Eye (tissue), 1 donor: ENCODE results near the gene SPSB4.

Experiments
- DNase-seq: peaks from one replicate; pipeline ENCODE4 v3.0.0-alpha.2; 2015

The SPSB4 gene

GRCh38 chr3:141123677-141124410 lies 72.7 kb downstream of the SPSB4 start:
- DNase-seq, result no peak

- DNase-seq, result no peak
These were observed 73.6 kb downstream of the SPSB4 start for GRCh38 chr3:141124715-141125114.

- no peak for DNase-seq
These were observed 74.2 kb downstream of the SPSB4 start for GRCh38 chr3:141125351-141125750.

GRCh38 chr3:141126661-141127343 lies 75.7 kb downstream of the SPSB4 start:
- DNase-seq, result no peak

- DNase-seq, result no peak
These were observed 76.4 kb downstream of the SPSB4 start for GRCh38 chr3:141127344-141128125.

GRCh38 chr3:141128126-141128777 lies 77.1 kb downstream of the SPSB4 start:
- DNase-seq, result no peak

- DNase-seq, result no peak
These were observed 77.9 kb downstream of the SPSB4 start for GRCh38 chr3:141129049-141129448.

GRCh38 chr3:141129541-141130011 lies 78.4 kb downstream of the SPSB4 start:
- peak; percentile 76 for DNase-seq

GRCh38 chr3:141143517-141143916 lies 92.4 kb downstream of the SPSB4 start:
- DNase-seq, result no peak

GRCh38 chr3:141146979-141147470 lies 95.9 kb downstream of the SPSB4 start:
- DNase-seq, result no peak

GRCh38 chr3:141147657-141148056 lies 96.5 kb downstream of the SPSB4 start:
- DNase-seq, result no peak

GRCh38 chr3:141148169-141148568 lies 97.0 kb downstream of the SPSB4 start:
- DNase-seq, result no peak

GRCh38 chr3:141148770-141149169 lies 97.6 kb downstream of the SPSB4 start:
- DNase-seq, result no peak

GRCh38 chr3:141150081-141150830 lies 99.1 kb downstream of the SPSB4 start:
- DNase-seq, result no peak

- DNase-seq, result no peak
These were observed 99.8 kb downstream of the SPSB4 start for GRCh38 chr3:141150931-141151330.

- no peak for DNase-seq
These were observed 100.3 kb downstream of the SPSB4 start for GRCh38 chr3:141151439-141151838.

- no peak for DNase-seq
These were observed 101.0 kb downstream of the SPSB4 start for GRCh38 chr3:141152130-141152529.

- DNase-seq, result no peak
These were observed 101.9 kb downstream of the SPSB4 start for GRCh38 chr3:141152801-141153678.

- DNase-seq, result no peak
These were observed 102.5 kb downstream of the SPSB4 start for GRCh38 chr3:141153679-141153966.

- DNase-seq, result no peak
These were observed 113.7 kb downstream of the SPSB4 start for GRCh38 chr3:141164852-141165251.

- no peak for DNase-seq
These were observed 116.5 kb downstream of the SPSB4 start for GRCh38 chr3:141167681-141168080.
